Neutrophil (primary cell): ENCODE data around the gene GLI1.

Experiments
- H3K27ac ChIP-seq: fragments of 200-600 bp; sonication (generic); 2 replicates; pipeline ENCODE4 v1.5.1; 2016; ENCODE audit warnings: mild to moderate bottlenecking, moderate library complexity
- H3K27me3 ChIP-seq: fragments of 200-600 bp; sonication (generic); 2 replicates; pipeline ENCODE4 v1.6.0; 2016; ENCODE audit warnings: mild to moderate bottlenecking
- H3K36me3 ChIP-seq: fragments of 200-600 bp; sonication (generic); 2 replicates; pipeline ENCODE4 v1.5.1; 2017
- H3K4me1 ChIP-seq, 2 experiments: fragments of 200-600 bp in 1 of 2; sonication (generic) in 1 of 2; 1 replicate in 1 of 2; 2 replicates in 1 of 2; pipeline versions ENCODE4 v1.5.1 to v1.6.1; 2013 to 2016; ENCODE audit warnings: low read depth in 1 of 2, low read length in 1 of 2, mild to moderate bottlenecking in 1 of 2, moderate library complexity in 1 of 2; ENCODE audit not compliant: control insufficient read depth in 1 of 2, insufficient read depth in 1 of 2
- H3K4me3 ChIP-seq, 2 experiments: fragments of 200-600 bp in 1 of 2; sonication (generic) in 1 of 2; 1 replicate in 1 of 2; 2 replicates in 1 of 2; pipeline ENCODE4 v1.5.1; 2013 to 2016; ENCODE audit warnings: low read depth in 1 of 2, low read length in 1 of 2, mild to moderate bottlenecking in 1 of 2, moderate library complexity in 1 of 2
- H3K9me3 ChIP-seq: fragments of 200-600 bp; sonication (generic); 2 replicates; pipeline ENCODE4 v1.5.1; 2016
- TF ChIP-seq, protein P1 (sequence below): fragments of 200-600 bp; sonication (generic); IDR thresholded peaks from 2 replicates; pipeline ENCODE4 v1.5.1; 2016; ENCODE audit warnings: antibody characterized with exemption

GLI1 gene

DNA sequence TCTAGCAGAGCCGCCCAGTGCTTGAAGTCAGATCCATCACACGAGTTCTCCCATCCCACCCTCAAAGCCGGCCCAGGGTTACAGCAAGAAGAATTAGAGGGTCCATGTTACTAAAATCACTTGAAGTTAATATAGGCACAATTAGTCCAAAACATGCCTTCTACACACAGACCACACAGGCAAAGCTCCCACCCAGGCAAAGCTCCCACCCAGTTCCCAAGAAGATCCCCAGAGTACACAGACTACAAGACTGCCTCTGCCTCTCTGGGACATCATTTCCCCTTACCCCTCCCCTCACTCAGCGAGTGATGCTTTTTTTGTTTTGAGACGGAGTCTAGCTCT is 3.3 kb downstream of the GLI1 start:
- peaks cover 54 to 75% of the 10 kb centered on the region in 2 experiments for H3K4me1 ChIP-seq
- H3K4me3 ChIP-seq: peak overlapping the region in 1 of 2 experiments; percentile 55
- peaks cover 37% of the 10 kb centered on the region for H3K36me3 ChIP-seq
- peak overlapping the region; percentile 7 for H3K27ac ChIP-seq
- TF ChIP-seq, protein P1, sequence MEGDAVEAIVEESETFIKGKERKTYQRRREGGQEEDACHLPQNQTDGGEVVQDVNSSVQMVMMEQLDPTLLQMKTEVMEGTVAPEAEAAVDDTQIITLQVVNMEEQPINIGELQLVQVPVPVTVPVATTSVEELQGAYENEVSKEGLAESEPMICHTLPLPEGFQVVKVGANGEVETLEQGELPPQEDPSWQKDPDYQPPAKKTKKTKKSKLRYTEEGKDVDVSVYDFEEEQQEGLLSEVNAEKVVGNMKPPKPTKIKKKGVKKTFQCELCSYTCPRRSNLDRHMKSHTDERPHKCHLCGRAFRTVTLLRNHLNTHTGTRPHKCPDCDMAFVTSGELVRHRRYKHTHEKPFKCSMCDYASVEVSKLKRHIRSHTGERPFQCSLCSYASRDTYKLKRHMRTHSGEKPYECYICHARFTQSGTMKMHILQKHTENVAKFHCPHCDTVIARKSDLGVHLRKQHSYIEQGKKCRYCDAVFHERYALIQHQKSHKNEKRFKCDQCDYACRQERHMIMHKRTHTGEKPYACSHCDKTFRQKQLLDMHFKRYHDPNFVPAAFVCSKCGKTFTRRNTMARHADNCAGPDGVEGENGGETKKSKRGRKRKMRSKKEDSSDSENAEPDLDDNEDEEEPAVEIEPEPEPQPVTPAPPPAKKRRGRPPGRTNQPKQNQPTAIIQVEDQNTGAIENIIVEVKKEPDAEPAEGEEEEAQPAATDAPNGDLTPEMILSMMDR: peak; percentile 5
- no peaks in the 10 kb centered on the region for H3K9me3 ChIP-seq
- peaks cover 32% of the 10 kb centered on the region for H3K27me3 ChIP-seq

DNA sequence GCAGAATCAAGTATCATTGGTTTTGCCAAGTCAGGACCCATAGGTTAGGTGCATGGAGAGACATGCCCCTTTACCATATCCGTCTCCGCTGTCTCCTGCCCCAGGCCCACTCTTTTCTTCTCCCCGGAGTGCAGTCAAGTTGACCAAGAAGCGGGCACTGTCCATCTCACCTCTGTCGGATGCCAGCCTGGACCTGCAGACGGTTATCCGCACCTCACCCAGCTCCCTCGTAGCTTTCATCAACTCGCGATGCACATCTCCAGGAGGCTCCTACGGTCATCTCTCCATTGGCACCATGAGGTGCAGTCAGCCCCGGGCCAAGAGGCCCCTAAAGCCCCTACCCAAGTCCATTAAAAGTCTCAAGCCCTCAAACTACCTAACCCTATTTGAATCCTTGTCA is 5.0 kb downstream of the GLI1 start:
- H3K4me3 ChIP-seq: no peak overlapping the region

DNA sequence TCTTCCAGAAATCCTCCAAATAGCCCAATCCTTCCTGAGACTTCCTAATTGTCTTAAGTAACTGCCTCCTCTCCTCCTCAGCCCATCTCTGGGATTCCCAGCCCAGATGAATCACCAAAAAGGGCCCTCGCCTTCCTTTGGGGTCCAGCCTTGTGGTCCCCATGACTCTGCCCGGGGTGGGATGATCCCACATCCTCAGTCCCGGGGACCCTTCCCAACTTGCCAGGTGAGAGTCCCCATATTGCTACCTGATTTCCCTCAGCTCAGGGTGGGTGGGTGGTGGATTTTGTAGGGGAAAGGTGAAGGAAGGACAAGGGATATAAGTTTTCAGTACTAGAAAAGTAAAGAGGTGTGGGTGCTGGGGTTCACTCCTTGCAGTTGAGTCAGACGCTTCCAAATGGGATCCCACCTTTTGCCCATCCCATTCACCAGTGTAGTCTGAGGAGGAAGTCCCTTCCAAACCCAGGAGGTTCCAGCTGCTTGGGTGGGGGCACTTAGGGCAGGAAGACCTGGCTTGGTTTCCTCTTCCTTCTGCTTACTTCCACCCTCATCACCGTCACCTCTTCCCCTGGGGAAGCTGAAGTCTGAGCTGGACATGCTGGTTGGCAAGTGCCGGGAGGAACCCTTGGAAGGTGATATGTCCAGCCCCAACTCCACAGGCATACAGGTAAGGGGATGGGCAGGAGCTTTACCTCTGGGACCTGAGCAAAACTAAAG is 5.6 kb downstream of the GLI1 start:
- Histone ChIP-seq H3K9me3 (no peaks in the 10 kb centered on the region), H3K4me3 (no peak overlapping the region), H3K4me1 (peaks cover 63 to 76% of the 10 kb centered on the region in 2 experiments), H3K36me3 (peaks cover 60% of the 10 kb centered on the region), H3K27me3 (peaks cover 24% of the 10 kb centered on the region), H3K27ac (peak overlapping the region; percentile 99)
- TF ChIP-seq, protein P1: no peak

More for the DNA sequence above, 5.0 kb downstream of the GLI1 start:
- Histone ChIP-seq H3K9me3 (no peaks in the 10 kb centered on the region), H3K27me3 (peaks cover 30% of the 10 kb centered on the region), H3K36me3 (peaks cover 54% of the 10 kb centered on the region), H3K27ac (peak overlapping the region; percentile 99), H3K4me1 (peaks cover 60 to 76% of the 10 kb centered on the region in 2 experiments)
- TF ChIP-seq, protein P1: no peak

DNA sequence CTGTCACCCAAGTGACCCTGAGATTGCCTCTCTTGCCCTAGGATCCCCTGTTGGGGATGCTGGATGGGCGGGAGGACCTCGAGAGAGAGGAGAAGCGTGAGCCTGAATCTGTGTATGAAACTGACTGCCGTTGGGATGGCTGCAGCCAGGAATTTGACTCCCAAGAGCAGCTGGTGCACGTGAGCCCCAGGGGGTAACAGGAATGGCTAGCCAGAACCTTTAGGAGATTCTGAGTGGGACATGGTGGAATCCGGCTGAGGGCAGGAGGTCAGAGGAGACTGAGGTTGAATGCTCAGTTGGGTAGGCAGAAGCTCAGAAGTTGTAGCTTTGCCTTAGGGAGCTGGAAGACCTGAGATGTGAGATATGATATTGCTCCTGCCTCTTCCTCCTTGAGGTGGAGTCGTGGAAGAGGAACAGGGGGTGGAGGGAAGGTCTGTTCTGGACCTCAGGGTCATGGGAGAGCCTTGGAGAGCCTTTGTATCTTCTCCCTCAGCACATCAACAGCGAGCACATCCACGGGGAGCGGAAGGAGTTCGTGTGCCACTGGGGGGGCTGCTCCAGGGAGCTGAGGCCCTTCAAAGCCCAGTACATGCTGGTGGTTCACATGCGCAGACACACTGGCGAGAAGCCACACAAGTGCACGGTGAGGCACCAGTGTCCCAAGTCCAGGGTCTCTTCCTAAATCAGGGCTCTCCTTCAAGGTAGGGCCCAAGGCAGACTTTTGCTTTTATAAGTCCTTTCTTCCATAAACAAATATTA is 6.3 kb downstream of the GLI1 start:
- Histone ChIP-seq H3K36me3 (peaks cover 67% of the 10 kb centered on the region), H3K27ac (peak overlapping the region; percentile 99), H3K9me3 (no peaks in the 10 kb centered on the region), H3K4me1 (peaks cover 63 to 76% of the 10 kb centered on the region in 2 experiments), H3K27me3 (peaks cover 17% of the 10 kb centered on the region), H3K4me3 (no peak overlapping the region)
- TF ChIP-seq, protein P1: no peak

DNA sequence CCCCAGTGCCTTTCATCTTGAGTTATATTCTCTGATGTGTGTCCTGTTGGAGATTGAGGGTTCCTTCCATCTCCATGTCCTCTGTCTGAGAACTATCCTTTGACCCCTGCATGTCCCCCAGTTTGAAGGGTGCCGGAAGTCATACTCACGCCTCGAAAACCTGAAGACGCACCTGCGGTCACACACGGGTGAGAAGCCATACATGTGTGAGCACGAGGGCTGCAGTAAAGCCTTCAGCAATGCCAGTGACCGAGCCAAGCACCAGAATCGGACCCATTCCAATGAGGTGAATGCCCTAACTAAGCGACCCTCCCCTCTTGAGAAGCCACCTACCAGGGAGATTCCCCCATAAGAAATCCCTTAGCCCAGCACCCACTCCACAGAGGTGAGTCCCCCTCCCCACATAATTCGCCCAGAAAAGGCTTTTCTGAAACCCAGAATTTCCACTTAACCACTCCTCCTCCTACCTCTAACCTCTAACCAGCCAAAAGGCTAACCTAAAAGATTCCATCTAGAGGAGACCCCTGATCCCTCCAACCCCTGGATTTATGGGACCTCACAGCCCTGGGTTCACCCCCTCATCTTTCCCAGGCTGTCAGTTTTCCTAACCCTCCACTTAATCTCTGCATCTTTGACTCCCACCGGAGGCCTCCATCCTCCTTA is 7.8 kb downstream of the GLI1 start:
- no peak overlapping the region for H3K4me3 ChIP-seq
- H3K27me3 ChIP-seq: peaks cover 2% of the 10 kb centered on the region
- H3K27ac ChIP-seq: peak overlapping the region; percentile 99
- peaks cover 82% of the 10 kb centered on the region for H3K36me3 ChIP-seq
- H3K9me3 ChIP-seq: no peaks in the 10 kb centered on the region
- TF ChIP-seq, protein P1: no peak
- peaks cover 65 to 76% of the 10 kb centered on the region in 2 experiments for H3K4me1 ChIP-seq
